ENCODE data around the gene GRPR.

DNA sequence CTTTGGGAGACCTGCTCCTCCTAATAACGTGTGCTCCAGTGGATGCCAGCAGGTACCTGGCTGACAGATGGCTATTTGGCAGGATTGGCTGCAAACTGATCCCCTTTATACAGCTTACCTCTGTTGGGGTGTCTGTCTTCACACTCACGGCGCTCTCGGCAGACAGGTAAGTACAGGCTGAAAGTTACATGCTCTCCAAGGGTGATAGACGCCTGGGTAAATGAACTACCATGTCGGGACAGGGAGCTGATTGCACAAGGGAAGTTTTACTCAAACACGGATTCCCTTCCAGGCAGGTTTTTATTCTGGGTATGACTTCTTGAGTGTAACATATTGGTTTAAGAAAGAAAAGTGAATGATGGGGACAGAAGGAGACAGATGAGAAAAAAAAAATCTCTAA lies 836 bp downstream of the GRPR start:
- TF ChIP-seq, protein P1, sequence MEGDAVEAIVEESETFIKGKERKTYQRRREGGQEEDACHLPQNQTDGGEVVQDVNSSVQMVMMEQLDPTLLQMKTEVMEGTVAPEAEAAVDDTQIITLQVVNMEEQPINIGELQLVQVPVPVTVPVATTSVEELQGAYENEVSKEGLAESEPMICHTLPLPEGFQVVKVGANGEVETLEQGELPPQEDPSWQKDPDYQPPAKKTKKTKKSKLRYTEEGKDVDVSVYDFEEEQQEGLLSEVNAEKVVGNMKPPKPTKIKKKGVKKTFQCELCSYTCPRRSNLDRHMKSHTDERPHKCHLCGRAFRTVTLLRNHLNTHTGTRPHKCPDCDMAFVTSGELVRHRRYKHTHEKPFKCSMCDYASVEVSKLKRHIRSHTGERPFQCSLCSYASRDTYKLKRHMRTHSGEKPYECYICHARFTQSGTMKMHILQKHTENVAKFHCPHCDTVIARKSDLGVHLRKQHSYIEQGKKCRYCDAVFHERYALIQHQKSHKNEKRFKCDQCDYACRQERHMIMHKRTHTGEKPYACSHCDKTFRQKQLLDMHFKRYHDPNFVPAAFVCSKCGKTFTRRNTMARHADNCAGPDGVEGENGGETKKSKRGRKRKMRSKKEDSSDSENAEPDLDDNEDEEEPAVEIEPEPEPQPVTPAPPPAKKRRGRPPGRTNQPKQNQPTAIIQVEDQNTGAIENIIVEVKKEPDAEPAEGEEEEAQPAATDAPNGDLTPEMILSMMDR (IDR thresholded peaks at IDR 0.05; ENCODE audit: insufficient read depth, low read length): no peak
- TF ChIP-seq, protein P2, sequence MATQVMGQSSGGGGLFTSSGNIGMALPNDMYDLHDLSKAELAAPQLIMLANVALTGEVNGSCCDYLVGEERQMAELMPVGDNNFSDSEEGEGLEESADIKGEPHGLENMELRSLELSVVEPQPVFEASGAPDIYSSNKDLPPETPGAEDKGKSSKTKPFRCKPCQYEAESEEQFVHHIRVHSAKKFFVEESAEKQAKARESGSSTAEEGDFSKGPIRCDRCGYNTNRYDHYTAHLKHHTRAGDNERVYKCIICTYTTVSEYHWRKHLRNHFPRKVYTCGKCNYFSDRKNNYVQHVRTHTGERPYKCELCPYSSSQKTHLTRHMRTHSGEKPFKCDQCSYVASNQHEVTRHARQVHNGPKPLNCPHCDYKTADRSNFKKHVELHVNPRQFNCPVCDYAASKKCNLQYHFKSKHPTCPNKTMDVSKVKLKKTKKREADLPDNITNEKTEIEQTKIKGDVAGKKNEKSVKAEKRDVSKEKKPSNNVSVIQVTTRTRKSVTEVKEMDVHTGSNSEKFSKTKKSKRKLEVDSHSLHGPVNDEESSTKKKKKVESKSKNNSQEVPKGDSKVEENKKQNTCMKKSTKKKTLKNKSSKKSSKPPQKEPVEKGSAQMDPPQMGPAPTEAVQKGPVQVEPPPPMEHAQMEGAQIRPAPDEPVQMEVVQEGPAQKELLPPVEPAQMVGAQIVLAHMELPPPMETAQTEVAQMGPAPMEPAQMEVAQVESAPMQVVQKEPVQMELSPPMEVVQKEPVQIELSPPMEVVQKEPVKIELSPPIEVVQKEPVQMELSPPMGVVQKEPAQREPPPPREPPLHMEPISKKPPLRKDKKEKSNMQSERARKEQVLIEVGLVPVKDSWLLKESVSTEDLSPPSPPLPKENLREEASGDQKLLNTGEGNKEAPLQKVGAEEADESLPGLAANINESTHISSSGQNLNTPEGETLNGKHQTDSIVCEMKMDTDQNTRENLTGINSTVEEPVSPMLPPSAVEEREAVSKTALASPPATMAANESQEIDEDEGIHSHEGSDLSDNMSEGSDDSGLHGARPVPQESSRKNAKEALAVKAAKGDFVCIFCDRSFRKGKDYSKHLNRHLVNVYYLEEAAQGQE (IDR thresholded peaks at IDR 0.05; ENCODE audit: insufficient replicate concordance, low read depth): no peak
- TF ChIP-seq POLR2AphosphoS5 (IDR thresholded peaks at IDR 0.05; ENCODE audit: low read depth): no peak

All from HL-60 (cell line).